Gastroesophageal sphincter (tissue), 3 donors: Measurements from ENCODE around the gene SEL1L.

Experiments used
- CTCF ChIP-seq, 4 experiments: fragments of 200-600 bp in 2 of 4; fragments of 450-650 bp in 2 of 4; sonication (generic) in 1 of 4; IDR thresholded peaks; one replicate each; pipeline ENCODE4 v1.5.1; 2017 to 2019; ENCODE audit warnings: antibody characterized with exemption in 4 of 4, mild to moderate bottlenecking in 2 of 4, moderate library complexity in 2 of 4
- EP300 ChIP-seq: sonication (generic); formaldehyde crosslinking; IDR thresholded peaks from one replicate; pipeline ENCODE4 v1.6.1; 2017; ENCODE audit warnings: antibody characterized with exemption, mild to moderate bottlenecking
- POLR2A ChIP-seq, 2 donors: fragments of 450-650 bp; IDR thresholded peaks; one replicate each; pipeline ENCODE4 v1.6.1; 2017; ENCODE audit warnings: antibody characterized with exemption in 2 of 2, mild to moderate bottlenecking in 2 of 2, moderate library complexity in 1 of 2
- POLR2AphosphoS5 ChIP-seq: sonication (generic); formaldehyde crosslinking; IDR thresholded peaks from one replicate; pipeline ENCODE4 v1.6.1; 2017; ENCODE audit warnings: antibody characterized with exemption

- TF ChIP-seq CTCF (IDR thresholded peaks at IDR 0.05) (no peak), POLR2AphosphoS5 (no peak), POLR2A (IDR thresholded peaks at IDR 0.05) (no peak), EP300 (no peak)
Measured at GRCh38 chr14:81454572-81455218, 79.0 kb downstream of the SEL1L start.
